Measurements from ENCODE around the gene ASB18. TPM values are rescaled to one million over a fixed set of nuclear protein-coding genes. Genes with fewer than 3 reads are reported as not detected.
A peak's percentile ranks its signal among the peaks of the same experiment; 100 is the strongest.

ASB18 gene
- total RNA-seq, 1 donor from 2014 or later: 2.2 TPM

DNA sequence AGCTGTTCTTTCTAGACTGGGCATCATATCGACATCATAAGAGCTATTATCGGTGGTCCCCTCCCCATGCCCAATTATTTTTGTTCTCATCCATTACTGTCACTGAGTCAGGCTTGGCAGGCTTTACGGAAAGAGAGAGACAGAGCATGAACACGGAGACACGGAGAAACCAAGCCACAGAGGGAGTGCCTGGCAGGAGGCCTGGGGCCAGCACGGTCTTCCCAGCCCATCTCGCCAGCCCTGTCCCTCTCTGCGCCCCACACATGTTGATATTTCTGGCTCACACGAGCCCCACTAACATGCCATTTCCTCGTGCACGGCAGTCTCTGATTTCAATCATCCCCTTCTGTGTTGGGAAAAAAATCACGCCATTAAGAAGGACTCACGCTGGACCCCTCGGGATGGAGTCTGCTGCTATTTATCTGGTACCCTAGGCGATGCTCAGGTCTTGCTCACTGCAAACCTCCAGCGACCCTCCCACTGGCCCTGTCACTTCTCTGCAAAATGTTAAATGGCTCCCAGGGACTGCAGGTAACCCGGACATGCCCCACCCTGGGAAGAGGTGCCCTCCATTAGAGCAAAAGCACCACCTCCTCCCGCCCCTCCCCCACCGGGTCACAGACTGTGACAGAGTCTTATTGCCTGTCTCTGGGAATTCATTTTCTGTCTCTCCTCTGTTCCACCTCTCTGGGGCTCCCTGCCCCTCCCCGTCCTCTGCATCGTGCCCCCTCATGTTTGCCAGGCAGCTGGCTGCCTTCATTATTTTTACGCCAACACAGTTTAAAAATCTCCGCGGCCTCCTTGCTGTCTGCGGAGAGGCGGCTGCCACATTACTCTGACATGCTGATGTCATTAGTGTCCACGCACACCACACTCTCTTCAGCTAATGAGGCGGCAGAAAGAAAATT lies 55.9 kb downstream of the ASB18 start:
- no peak for DNase-seq (ENCODE audit: low spot score)

DNA sequence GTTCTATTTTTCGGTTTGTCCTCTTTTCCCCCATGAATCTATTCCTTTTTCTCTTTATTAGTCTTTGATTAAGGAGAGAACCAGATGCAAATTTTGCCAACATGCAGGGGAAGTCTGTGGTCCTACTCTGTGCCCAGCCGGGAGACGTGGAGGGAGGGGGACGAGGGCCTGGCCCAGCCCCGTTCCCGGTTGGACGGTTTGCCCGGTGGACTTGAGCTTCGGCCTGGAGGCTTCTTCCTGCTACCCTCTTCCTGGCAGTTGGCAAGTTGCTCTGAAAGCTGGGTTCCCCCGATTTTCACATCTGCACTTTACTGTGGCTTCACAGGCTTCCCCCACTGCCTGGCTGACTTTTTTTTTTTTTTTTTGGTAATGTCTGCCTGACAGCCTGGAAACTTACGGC lies 56.7 kb downstream of the ASB18 start:
- DNase-seq (ENCODE audit: low spot score): no peak

DNA sequence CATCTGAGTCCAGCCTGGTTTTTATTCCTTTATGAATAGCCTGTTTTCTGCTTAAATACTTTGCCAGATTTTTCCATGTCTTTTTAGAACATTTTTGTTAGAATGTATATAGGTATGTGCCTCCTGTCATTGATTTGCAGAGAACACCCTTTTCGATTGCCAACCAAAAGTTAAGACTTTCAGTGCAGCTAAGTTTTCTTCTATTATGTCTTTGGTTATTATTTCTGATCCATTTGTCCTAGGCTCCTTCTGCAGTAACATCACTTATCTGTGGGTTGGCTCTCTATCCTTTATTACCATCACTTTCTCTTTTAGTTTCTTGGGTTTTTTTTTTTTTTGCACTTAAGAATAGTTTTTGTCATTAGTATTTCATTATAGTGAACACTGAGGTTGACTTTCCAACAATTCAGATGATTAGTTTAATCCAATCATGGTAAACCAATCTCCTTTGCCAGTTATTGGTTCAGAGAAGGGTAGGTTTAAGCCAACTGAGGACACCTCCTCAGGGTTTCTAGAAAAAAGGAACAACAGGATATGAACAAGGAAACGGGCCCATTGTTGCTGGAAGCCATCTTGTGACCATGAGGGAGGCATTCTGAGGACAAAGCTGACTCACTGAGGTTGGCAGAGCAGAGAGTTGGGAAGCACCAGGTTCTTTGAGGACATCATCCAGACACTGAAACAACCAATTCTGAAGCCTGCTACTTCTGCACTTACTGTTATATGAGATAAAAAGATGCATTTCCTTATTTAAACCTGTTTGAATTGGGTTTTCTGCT lies 58.1 kb downstream of the ASB18 start:
- DNase-seq (ENCODE audit: low spot score): no peak

DNA sequence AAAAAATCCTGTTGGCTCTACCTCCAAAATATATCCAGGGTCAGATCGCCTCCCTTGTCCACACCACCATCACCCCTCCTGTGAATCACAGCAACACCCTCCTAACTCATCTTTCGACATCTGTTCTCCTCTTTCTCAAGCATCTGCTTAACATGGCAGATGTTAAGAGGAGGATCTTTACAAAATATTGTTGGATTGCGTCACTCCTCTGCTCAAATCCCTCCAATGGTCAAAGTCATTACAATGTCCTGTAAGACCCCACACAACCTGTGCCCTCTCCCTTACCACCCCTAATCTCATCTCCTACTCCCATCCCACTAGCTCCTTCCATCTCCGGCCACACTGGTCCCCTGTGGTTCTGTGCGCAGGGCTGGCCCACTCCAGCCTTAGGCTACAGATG lies 59.3 kb downstream of the ASB18 start:
- no peak for DNase-seq (ENCODE audit: low spot score)

- DNase-seq (ENCODE audit: low spot score): no peak
These were observed 63.8 kb downstream of the ASB18 start for GRCh38 chr2:236200378-236200777.

GRCh38 chr2:236196366-236196765 lies 67.8 kb downstream of the ASB18 start:
- DNase-seq (ENCODE audit: low spot score): no peak

DNA sequence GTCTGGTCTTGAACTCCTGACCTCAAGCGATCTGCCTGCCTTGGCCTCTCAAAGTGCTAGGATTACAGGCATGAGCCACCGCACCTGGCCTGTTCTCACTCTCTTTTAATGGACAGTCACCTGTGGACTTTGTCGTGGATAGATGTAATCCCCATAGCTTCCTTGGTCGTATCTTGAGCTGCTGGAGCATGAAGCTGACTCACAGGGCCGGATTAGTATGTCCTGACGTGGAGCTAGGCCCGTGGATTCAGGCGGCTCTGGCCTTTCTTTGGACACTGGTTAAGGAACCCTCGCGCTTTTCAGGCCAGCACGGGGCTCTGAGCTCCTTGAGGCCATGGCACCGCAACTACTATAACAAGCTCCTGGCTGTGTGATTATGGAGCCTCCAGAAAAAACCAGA lies 68.5 kb downstream of the ASB18 start:
- no peak for DNase-seq (ENCODE audit: low spot score)

DNA sequence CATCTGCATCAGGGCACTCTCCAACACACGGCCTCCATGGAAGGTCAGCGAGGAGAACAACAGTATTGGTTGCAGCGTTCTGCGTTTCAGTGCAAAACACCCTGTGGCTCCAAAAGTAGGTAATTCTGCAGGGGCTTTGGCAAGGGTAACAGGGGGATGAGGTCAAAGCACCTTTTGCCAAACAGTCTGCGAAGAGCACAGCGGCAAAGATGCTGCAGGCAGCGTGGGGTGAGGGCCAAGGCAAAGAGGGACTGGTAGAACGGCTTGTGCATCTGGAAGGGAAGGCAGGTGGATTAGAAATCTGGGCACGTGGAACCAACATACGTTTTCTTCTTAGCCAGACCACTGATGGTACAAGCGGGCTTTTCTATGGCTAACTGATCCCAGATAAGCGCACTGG lies 69.4 kb downstream of the ASB18 start:
- DNase-seq (ENCODE audit: low spot score): no peak

GRCh38 chr2:236193026-236193425 lies 71.2 kb downstream of the ASB18 start:
- DNase-seq (ENCODE audit: low spot score): no peak

GRCh38 chr2:236190674-236191073 lies 73.5 kb downstream of the ASB18 start:
- no peak for DNase-seq (ENCODE audit: low spot score)

- no peak for DNase-seq (ENCODE audit: low spot score)
These were observed 79.5 kb downstream of the ASB18 start for GRCh38 chr2:236184701-236185100.

- peak; percentile 57 for DNase-seq (ENCODE audit: low spot score)
These were observed 83.3 kb downstream of the ASB18 start for GRCh38 chr2:236180831-236181453.

DNA sequence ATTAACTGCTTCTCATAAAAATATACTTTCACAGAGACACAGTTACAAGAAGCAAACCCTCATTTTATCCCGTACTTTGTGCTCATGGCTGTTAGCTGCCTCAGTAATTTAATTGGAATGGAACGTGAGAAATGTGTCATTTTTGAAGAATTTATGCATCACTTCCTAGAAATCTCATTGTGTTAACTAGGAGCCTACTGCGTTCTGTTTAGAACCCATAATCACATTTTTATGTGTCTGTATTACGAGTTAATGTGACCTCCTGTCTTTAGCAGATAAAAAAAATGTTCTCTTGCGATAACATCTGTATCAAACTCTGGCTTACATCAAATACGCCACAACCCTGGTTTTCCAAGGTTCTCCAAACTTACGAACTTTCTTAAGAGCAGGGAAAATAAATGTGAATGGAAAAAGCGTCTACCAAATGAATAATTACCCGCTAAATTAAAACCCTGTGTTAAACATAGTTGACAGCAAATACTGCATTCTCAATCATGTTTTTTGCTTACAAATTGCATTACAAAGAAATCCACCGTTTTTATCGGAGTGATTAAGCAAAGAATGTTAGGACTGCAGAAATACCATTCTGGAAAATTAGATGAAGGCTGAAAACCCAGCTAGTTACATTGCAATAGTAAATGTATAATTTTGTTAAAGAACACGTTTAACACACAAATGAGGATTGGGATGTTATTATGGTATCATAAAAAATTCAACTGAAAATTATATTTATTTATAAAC lies 84.0 kb downstream of the ASB18 start:
- peak; percentile 64 for DNase-seq (ENCODE audit: low spot score)

DNA sequence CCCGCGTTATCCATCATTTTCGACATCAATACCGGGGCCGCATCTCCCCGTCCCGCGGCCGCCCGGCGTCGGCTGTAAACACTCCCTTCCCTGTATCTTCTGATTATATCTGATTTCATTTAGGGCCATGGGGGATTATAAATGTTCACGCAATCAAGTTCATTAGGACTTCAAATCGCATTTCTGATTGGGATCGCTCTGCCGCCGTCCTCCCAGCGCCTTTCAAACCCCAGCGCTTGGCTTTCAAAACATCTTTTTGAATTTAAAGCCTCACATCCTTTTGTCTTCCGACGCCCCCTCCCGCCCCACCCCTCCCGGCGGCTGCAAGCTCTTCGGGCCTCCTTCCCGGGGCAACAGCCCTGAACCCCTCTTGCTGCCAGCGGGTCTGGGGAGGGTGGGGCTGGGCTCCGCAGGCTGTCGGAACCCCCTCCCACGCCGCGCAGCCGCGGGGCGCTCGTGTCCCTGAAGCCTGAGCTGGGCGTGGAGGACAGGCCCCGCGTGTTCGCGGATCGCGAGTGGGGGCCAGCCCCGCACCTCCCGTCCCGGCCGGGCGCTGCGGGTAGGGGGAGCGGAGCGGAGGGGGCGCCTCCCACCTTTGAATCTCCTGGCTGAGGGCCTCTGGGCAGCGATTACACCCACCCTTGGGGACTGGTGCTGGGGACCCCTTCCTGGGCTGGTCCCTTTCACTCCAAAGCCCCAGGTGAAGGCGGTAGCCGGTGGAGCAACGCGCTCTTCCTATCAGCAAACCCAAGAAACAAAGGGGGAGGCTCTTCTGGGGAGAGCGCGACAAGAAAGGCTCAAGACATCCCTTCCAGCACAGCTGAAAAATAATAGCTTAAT lies 84.8 kb downstream of the ASB18 start:
- DNase-seq (ENCODE audit: low spot score): no peak

DNA sequence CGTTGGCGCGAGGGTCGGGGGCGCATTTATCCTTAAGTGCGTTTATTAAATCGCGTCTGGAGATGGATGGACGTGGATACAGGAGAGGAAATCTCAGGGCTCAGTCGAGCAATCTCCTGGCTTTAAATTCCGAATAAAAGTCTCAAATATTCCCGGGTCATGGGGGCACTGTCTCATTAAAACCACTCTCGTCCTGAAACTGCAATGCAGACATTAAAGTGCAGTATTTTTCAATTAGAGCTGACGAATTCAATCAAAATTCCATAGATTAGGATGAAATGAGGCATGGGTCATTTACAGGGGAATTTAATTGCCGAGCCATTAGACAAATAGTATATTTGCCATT lies 85.3 kb downstream of the ASB18 start:
- no peak for DNase-seq (ENCODE audit: low spot score)

GRCh38 chr2:236177967-236178889 lies 86.0 kb downstream of the ASB18 start:
- DNase-seq (ENCODE audit: low spot score): peak; percentile 61

- DNase-seq (ENCODE audit: low spot score): no peak
These were observed 86.6 kb downstream of the ASB18 start for GRCh38 chr2:236177604-236177966.

- DNase-seq (ENCODE audit: low spot score): no peak
These were observed 87.3 kb downstream of the ASB18 start for GRCh38 chr2:236176951-236177350.

GRCh38 chr2:236176417-236176816 lies 87.8 kb downstream of the ASB18 start:
- no peak for DNase-seq (ENCODE audit: low spot score)
